H1 (cell line): ENCODE data around the gene TARS3. TPM values are rescaled to one million over a fixed set of nuclear protein-coding genes. Genes with fewer than 3 reads are reported as not detected.

ENCODE experiments used
- CTCF ChIA-PET: fragments of 300-600 bp; sonication (Branson Sonifier 250); formaldehyde crosslinking; loops from one replicate; lab custom pipeline; 2021; ENCODE audit not compliant: partially characterized antibody; lab: Charles Lee
- POLR2A ChIA-PET: fragments of 300-600 bp; sonication (Branson Sonifier 250); formaldehyde crosslinking; loops from one replicate; lab custom pipeline; 2021; ENCODE audit warnings: inconsistent platforms; ENCODE audit not compliant: partially characterized antibody; lab: Charles Lee
- DNase-seq, 2 experiments: peaks; one replicate each; pipeline versions ENCODE4 v3.0.0 to v3.0.0-alpha.2; 2010 to 2022; ENCODE audit warnings: low spot score in 2 of 2, low read depth in 1 of 2, mixed read lengths in 1 of 2
- FAIRE-seq: peaks from 2 replicates; lab custom pipeline; 2011; peaks lifted over from hg19 to GRCh38; lab: Jason Lieb, UNC
- H2AFZ ChIP-seq: 2 replicates; pipeline ENCODE4 v1.8.1; 2012; ENCODE audit warnings: low read length, inconsistent platforms
- H2AK5ac ChIP-seq: 2 replicates; pipeline ENCODE4 v1.6.1; 2013; ENCODE audit warnings: low read depth, low read length
- H2BK120ac ChIP-seq: replicated peaks from 2 replicates; pipeline ENCODE3; 2013; ENCODE audit warnings: low read depth, low read length, inconsistent platforms
- H2BK12ac ChIP-seq: 2 replicates; pipeline ENCODE4 v1.6.1; 2013; ENCODE audit warnings: low read depth, low read length
- H2BK15ac ChIP-seq: 2 replicates; pipeline ENCODE4 v1.6.1; 2013; ENCODE audit warnings: low read length
- H2BK20ac ChIP-seq: 2 replicates; pipeline ENCODE4 v1.6.1; 2013; ENCODE audit warnings: low read length
- H2BK5ac ChIP-seq: 2 replicates; pipeline ENCODE4 v1.6.1; 2013; ENCODE audit warnings: low read depth, low read length
- H3K14ac ChIP-seq: 2 replicates; pipeline ENCODE4 v1.6.1; 2013; ENCODE audit warnings: inconsistent platforms; ENCODE audit not compliant: insufficient read length
- H3K18ac ChIP-seq: 2 replicates; pipeline ENCODE4 v1.6.1; 2013; ENCODE audit warnings: low read length; ENCODE audit errors: extremely low read depth
- H3K23ac ChIP-seq: 2 replicates; pipeline ENCODE4 v1.6.1; 2013; ENCODE audit warnings: inconsistent platforms; ENCODE audit not compliant: insufficient read length
- H3K23me2 ChIP-seq: 2 replicates; pipeline ENCODE4 v1.6.1; 2013; ENCODE audit warnings: low read depth, low read length
- H3K27ac ChIP-seq: 2 replicates; pipeline ENCODE4 v1.6.1; 2011; ENCODE audit warnings: low read depth, low read length, inconsistent platforms
- H3K27me3 ChIP-seq, 4 experiments: replicated peaks in 1 of 4; 1 replicate in 1 of 4; 2 replicates in 3 of 4; pipeline versions ENCODE4 v1.6.1 to v1.8.1; 2011 to 2013; ENCODE audit warnings: low read length in 3 of 4, mild to moderate bottlenecking in 3 of 4, inconsistent platforms in 2 of 4, mixed read lengths in 2 of 4, moderate library complexity in 1 of 4; ENCODE audit not compliant: control insufficient read depth in 3 of 4, insufficient read depth in 3 of 4; ENCODE audit errors: extremely low read depth in 1 of 4
- H3K36me3 ChIP-seq, 4 experiments: 2 replicates each; pipeline versions ENCODE4 v1.6.1 to v1.8.1; 2011 to 2013; ENCODE audit warnings: mild to moderate bottlenecking in 4 of 4, low read length in 3 of 4, moderate library complexity in 2 of 4, control low read depth in 1 of 4, inconsistent platforms in 1 of 4; ENCODE audit not compliant: insufficient read depth in 4 of 4, control insufficient read depth in 2 of 4
- H3K4ac ChIP-seq: replicated peaks from 2 replicates; pipeline ENCODE3; 2013; ENCODE audit warnings: low read length, low read depth, mixed read lengths, inconsistent platforms; ENCODE audit not compliant: insufficient read length
- H3K4me1 ChIP-seq, 4 experiments: replicated peaks in 1 of 4; 1 replicate in 1 of 4; 2 replicates in 3 of 4; pipeline versions ENCODE4 v1.6.1 to v1.8.1; 2011 to 2013; ENCODE audit warnings: low read length in 3 of 4, inconsistent platforms in 2 of 4, mixed read lengths in 1 of 4; ENCODE audit not compliant: insufficient read depth in 4 of 4, control insufficient read depth in 3 of 4
- H3K4me2 ChIP-seq, 2 experiments: 2 replicates each; pipeline versions ENCODE4 v1.6.1 to v1.8.1; 2011 to 2013; ENCODE audit warnings: low read depth in 2 of 2, low read length in 2 of 2, control low read depth in 1 of 2, inconsistent platforms in 1 of 2, mild to moderate bottlenecking in 1 of 2; ENCODE audit not compliant: insufficient read depth in 1 of 2
- H3K4me3 ChIP-seq, 4 experiments: fragments of 200-600, 300-600 bp in 1 of 4; sonication (generic), shearing (Covaris generic), sonication (Bioruptor Twin) in 1 of 4; 2 replicates each; pipeline versions ENCODE4 v1.5.1 to v1.8.1; 2011 to 2016; ENCODE audit warnings: low read length in 4 of 4, low read depth in 3 of 4, control low read depth in 2 of 4, inconsistent platforms in 2 of 4, mild to moderate bottlenecking in 2 of 4, mixed read lengths in 1 of 4, moderate library complexity in 1 of 4; ENCODE audit not compliant: insufficient read depth in 2 of 4; ENCODE audit errors: extremely low read depth in 1 of 4
- H3K56ac ChIP-seq: replicated peaks from 2 replicates; pipeline ENCODE3; 2013; ENCODE audit warnings: low read depth, mild to moderate bottlenecking, mixed read lengths, low read length, inconsistent platforms; ENCODE audit not compliant: insufficient read length
- H3K79me1 ChIP-seq: 2 replicates; pipeline ENCODE4 v1.6.1; 2013; ENCODE audit warnings: low read depth, low read length, control low read depth
- H3K79me2 ChIP-seq, 2 experiments: 2 replicates each; pipeline versions ENCODE4 v1.6.1 to v1.8.1; 2012 to 2013; ENCODE audit warnings: low read length in 2 of 2, mild to moderate bottlenecking in 2 of 2, inconsistent platforms in 1 of 2; ENCODE audit not compliant: insufficient read depth in 2 of 2, control insufficient read depth in 1 of 2
- H3K9ac ChIP-seq, 4 experiments: replicated peaks in 1 of 4; 1 replicate in 1 of 4; 2 replicates in 3 of 4; pipeline versions ENCODE4 v1.6.1 to v1.8.1; 2011 to 2013; ENCODE audit warnings: low read depth in 3 of 4, low read length in 3 of 4, control low read depth in 2 of 4, mild to moderate bottlenecking in 2 of 4, moderate library complexity in 2 of 4, inconsistent platforms in 1 of 4; ENCODE audit errors: extremely low read depth in 1 of 4
- H3K9me3 ChIP-seq, 2 experiments: 2 replicates each; pipeline versions ENCODE4 v1.6.1 to v1.8.1; 2012 to 2013; ENCODE audit warnings: mild to moderate bottlenecking in 2 of 2, moderate library complexity in 2 of 2, control low read depth in 1 of 2, inconsistent platforms in 1 of 2, low read depth in 1 of 2, low read length in 1 of 2, mixed read lengths in 1 of 2; ENCODE audit not compliant: insufficient read depth in 2 of 2
- H4K20me1 ChIP-seq, 2 experiments: replicated peaks in 1 of 2; 2 replicates each; pipeline versions ENCODE3 to v1.8.1; 2011 to 2013; ENCODE audit warnings: inconsistent platforms in 2 of 2, low read length in 2 of 2, mild to moderate bottlenecking in 1 of 2; ENCODE audit not compliant: insufficient read depth in 2 of 2, control insufficient read depth in 1 of 2
- H4K5ac ChIP-seq: 2 replicates; pipeline ENCODE4 v1.6.1; 2013; ENCODE audit warnings: low read length, low read depth, mixed read lengths, inconsistent platforms; ENCODE audit not compliant: insufficient read length
- H4K8ac ChIP-seq: 2 replicates; pipeline ENCODE4 v1.8.0; 2013; ENCODE audit warnings: mild to moderate bottlenecking, moderate library complexity, low read length, inconsistent platforms; ENCODE audit not compliant: insufficient read depth; ENCODE audit errors: extremely low read depth
- H4K91ac ChIP-seq: replicated peaks from 2 replicates; pipeline ENCODE3; 2013; ENCODE audit warnings: low read length, mixed read lengths, inconsistent platforms; ENCODE audit not compliant: insufficient read length
- ASH2L ChIP-seq: fragments of 200-600, 300-600 bp; sonication (generic); IDR thresholded peaks from one replicate; pipeline ENCODE4 v1.7.1; 2017; ENCODE audit warnings: low read length
- BRCA1 ChIP-seq: IDR thresholded peaks from 2 replicates; pipeline ENCODE4 v1.6.1; 2012; ENCODE audit warnings: low read depth, low read length, improper control_type of control experiment
- CEBPB ChIP-seq: IDR thresholded peaks from 2 replicates; pipeline ENCODE4 v1.6.1; 2012; ENCODE audit warnings: low read depth, low read length
- CTCF ChIP-seq, 3 experiments: IDR thresholded peaks; 1 replicate in 2 of 3; 2 replicates in 1 of 3; pipeline versions ENCODE4 v1.5.1 to v1.6.1; 2011; ENCODE audit warnings: low read length in 3 of 3, mild to moderate bottlenecking in 3 of 3, inconsistent platforms in 2 of 3, low read depth in 1 of 3, moderate library complexity in 1 of 3; ENCODE audit not compliant: insufficient read depth in 1 of 3; ENCODE audit errors: control extremely low read depth in 1 of 3
- JUN ChIP-seq: IDR thresholded peaks from 2 replicates; pipeline ENCODE4 v1.6.1; 2011; ENCODE audit warnings: low read depth, mild to moderate bottlenecking, improper control_type of control experiment, low read length
- PHF8 ChIP-seq: fragments of 200-600 bp; sonication (generic); conservative IDR thresholded peaks from 2 replicates; pipeline ENCODE4 v1.7.1; 2012; ENCODE audit warnings: low read depth, mild to moderate bottlenecking, inconsistent platforms, low read length, moderate library complexity
- RNF2 ChIP-seq: fragments of 200-900, 300-1000 bp; sonication (generic); IDR thresholded peaks from 2 replicates; pipeline ENCODE4 v1.7.1; 2016; ENCODE audit warnings: borderline replicate concordance, low read depth, mild to moderate bottlenecking, antibody characterized with exemption, low read length; ENCODE audit not compliant: poor library complexity, severe bottlenecking; ENCODE audit errors: missing control alignments
- SAP30 ChIP-seq: fragments of 300-600 bp; sonication (generic); IDR thresholded peaks from 2 replicates; pipeline ENCODE4 v1.7.1; 2012; ENCODE audit warnings: low read length, moderate library complexity, mild to moderate bottlenecking, inconsistent platforms; ENCODE audit not compliant: insufficient read depth, insufficient replicate concordance
- SRF ChIP-seq: IDR thresholded peaks from 2 replicates; pipeline ENCODE4 v1.6.1; 2011; ENCODE audit warnings: mild to moderate bottlenecking, low read depth, low read length, moderate library complexity
- TAF1 ChIP-seq: IDR thresholded peaks from 2 replicates; pipeline ENCODE4 v1.6.1; 2011; ENCODE audit warnings: mild to moderate bottlenecking, low read depth, low read length
- TBP ChIP-seq: IDR thresholded peaks from 2 replicates; pipeline ENCODE4 v1.6.1; 2011; ENCODE audit warnings: low read depth, low read length, improper control_type of control experiment
- WGBS, 2 experiments: shearing (Covaris generic) in 1 of 2; methylation state at CpG; one replicate each; pipeline versions ENCODE4 v1.1.6 to v1.1.7; 2013 to 2015; ENCODE audit warnings: low lambda C conversion rate in 2 of 2, mixed read lengths in 2 of 2, inconsistent platforms in 1 of 2, low coverage in 1 of 2, missing lambda C conversion rate in 1 of 2; ENCODE audit not compliant: insufficient replicate concordance in 2 of 2, insufficient coverage in 1 of 2, insufficient read length in 1 of 2; ENCODE audit errors: extremely low coverage in 1 of 2, missing lambda C conversion rate in 1 of 2; 5-methylcytosine and 5-hydroxymethylcytosine counted together
- polyA plus RNA-seq, 7 experiments: library from polyadenylated mRNA; depleted of rRNA in 3 of 7; stranded (reverse) in 5 of 7; unstranded in 2 of 7; fragments of >200 nt in 5 of 7; fragments of 200-250 nt in 2 of 7; gene quantifications; 1 replicate in 5 of 7; 2 replicates in 1 of 7; 4 replicates in 1 of 7; pipeline versions ENCODE4 v1.2.1 to v1.2.3, GENCODE V29; 2011 to 2013; ENCODE audit warnings: missing spikeins in 2 of 7, mixed read lengths in 2 of 7
- total RNA-seq: library from RNA; stranded (reverse); fragmentation: NEBNext Ultra II Directional; extraction: Animal tissue kit (Norgen Biotek cat#: 25700); gene quantifications from 2 replicates; pipeline ENCODE4 v1.2.1, GENCODE V29; 2021
- TF ChIP-seq, protein P1 (sequence below): IDR thresholded peaks from 2 replicates; pipeline ENCODE4 v1.6.1; 2012; ENCODE audit warnings: inconsistent platforms

Gene TARS3
- total and polyA plus RNA-seq, 2 of the 8 experiments (the other 6 are each of a cell fraction or from before 2014, with no cell fraction given) = 2.1 to 13.9 TPM

DNA sequence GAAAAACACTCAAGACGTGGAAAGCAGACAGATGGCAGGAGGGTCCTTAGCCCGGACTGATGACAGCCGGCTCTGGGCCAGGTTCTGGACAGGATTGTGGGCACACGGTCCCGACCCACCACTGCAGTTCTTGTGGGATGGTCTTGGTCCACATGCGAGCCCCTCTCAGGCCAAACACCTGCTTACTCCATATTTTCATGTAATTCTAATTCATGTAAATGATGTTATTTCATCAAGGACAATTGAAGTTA, 104.7 kb downstream of the TARS3 start:
- no peak for FAIRE-seq
- H4K91ac ChIP-seq = no peak overlapping the region
- H3K23me2 ChIP-seq = no peaks in the 10 kb centered on the region
- 87% methylated on average over 6 of the region's 6 CpGs; no CpG with 5 or more reads in 1 of the 2 experiments for WGBS, 2 experiments
- H3K14ac ChIP-seq = no peak overlapping the region
- H3K9me3 ChIP-seq = peaks cover 2 to 5% of the 10 kb centered on the region in 2 experiments; a peak in 2 of 4 replicates
- no peak overlapping the region for H4K8ac ChIP-seq
- H3K79me2 ChIP-seq = no peaks in the 10 kb centered on the region
- no peak overlapping the region for H3K18ac ChIP-seq
- no peak overlapping the region for H3K27ac ChIP-seq
- no peak overlapping the region for H3K4me3 ChIP-seq
- no peak overlapping the region for H2AK5ac ChIP-seq
- H3K27me3 ChIP-seq = peaks cover 0 to 2% (median 0%) of the 10 kb centered on the region in 4 experiments; a peak in 3 of 7 replicates
- no peak for DNase-seq
- no peaks in the 10 kb centered on the region for H4K20me1 ChIP-seq
- no peaks in the 10 kb centered on the region for H3K79me1 ChIP-seq
- no peak overlapping the region for H3K56ac ChIP-seq
- H2BK15ac ChIP-seq = no peak overlapping the region
- H3K36me3 ChIP-seq = no peaks in the 10 kb centered on the region; a peak in 1 of 8 replicates
- H2BK5ac ChIP-seq = no peak overlapping the region
- H2BK120ac ChIP-seq = no peak overlapping the region
- H3K4me2 ChIP-seq = no peak overlapping the region
- peaks cover 5 to 16% (median 11%) of the 10 kb centered on the region in 4 experiments for H3K4me1 ChIP-seq
- no peak overlapping the region for H2BK12ac ChIP-seq
- no peak overlapping the region for H2BK20ac ChIP-seq
- H4K5ac ChIP-seq = no peak overlapping the region
- no peak overlapping the region for H3K4ac ChIP-seq
- no peak overlapping the region for H2AFZ ChIP-seq
- H3K9ac ChIP-seq = no peak overlapping the region
- ChIA-PET POLR2A (interaction anchor here (1.4 kb wide), 1 partner anchor 17 kb away, joined by 3 read pairs; no protein-coding TSS in a partner anchor), CTCF (no interaction called here)
- H3K23ac ChIP-seq = no peak overlapping the region
- TF ChIP-seq BRCA1 (no peak), CEBPB (no peak), TAF1 (no peak), JUN (no peak), TBP (no peak), SRF (no peak), SAP30 (no peak), PHF8 (no peak), CTCF (IDR thresholded peaks at IDR 0.05; ENCODE audit: control extremely low read depth in 1 of 3, insufficient read depth in 1 of 3, low read depth in 1 of 3, low read length in 3 of 3) (no peak), RNF2 (no peak), ASH2L (no peak)
- TF ChIP-seq, protein P1, sequence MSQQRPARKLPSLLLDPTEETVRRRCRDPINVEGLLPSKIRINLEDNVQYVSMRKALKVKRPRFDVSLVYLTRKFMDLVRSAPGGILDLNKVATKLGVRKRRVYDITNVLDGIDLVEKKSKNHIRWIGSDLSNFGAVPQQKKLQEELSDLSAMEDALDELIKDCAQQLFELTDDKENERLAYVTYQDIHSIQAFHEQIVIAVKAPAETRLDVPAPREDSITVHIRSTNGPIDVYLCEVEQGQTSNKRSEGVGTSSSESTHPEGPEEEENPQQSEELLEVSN = no peak
